ENCODE measurements around the gene GGTA1. TPM values are rescaled to one million over a fixed set of nuclear protein-coding genes. Genes with fewer than 3 reads are reported as not detected.

GGTA1 gene
- total RNA-seq, 2 experiments from 2014 or later = 1.6 TPM; not detected in 1

DNA sequence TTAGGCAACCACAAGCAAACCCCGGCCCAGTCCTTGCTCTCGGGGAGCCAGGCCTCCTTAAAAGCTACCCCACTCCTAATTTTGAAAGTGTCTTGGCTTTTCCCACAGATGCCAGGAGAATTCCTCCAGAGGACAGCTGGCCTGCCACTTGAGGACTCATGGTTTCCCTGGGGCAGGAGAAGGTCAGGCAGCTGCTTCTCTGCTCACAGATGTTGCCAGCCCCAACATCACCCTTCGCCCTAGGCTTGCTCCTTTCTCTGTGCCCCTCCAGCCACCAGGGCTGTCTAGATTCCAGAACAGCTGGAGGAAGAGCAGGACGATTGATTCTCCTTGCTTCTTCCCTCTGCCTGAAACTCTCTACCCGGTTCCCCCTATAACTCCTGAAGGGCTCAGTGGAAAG lies 8.5 kb downstream of the GGTA1 start:
- peaks cover 2% of the 10 kb centered on the region for H3K4me1 Mint-ChIP-seq
- H3K27me3 Mint-ChIP-seq = peaks cover 16% of the 10 kb centered on the region
- H3K9me3 Mint-ChIP-seq (ENCODE audit: low read depth) = peaks cover 6% of the 10 kb centered on the region
- CTCF ChIA-PET = interaction anchor here (0.8 to 1.7 kb wide), 3 partner anchors 10 to 37 kb away, joined by 3 to 5 read pairs (median 3); no protein-coding TSS in a partner anchor
- H3K36me3 Mint-ChIP-seq = peaks cover 2% of the 10 kb centered on the region
- DNase-seq (no peak), ATAC-seq (no peak)
- no peak overlapping the region for H3K4me3 Mint-ChIP-seq
- H3K27ac Mint-ChIP-seq = no peak overlapping the region

DNA sequence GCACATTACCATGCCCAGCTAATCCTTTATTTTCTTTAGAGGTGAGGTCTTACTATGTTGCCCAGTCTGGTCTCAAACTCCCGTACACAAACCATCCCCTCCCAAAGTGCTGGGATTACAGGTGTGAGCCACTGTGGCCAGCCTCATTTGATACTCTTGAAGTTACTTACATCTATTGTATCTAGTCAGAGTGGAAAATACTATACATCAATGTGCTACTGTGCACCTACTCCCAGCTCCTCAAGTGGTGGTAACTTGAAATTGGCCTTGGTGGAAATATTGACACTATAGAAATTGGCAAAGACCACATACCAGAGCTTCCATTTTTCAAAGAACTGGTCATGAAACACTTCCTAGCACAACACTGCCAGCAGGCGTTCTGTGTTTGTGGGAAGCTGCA lies 10.3 kb downstream of the GGTA1 start:
- Mint-ChIP-seq H3K4me1 (peaks cover 2% of the 10 kb centered on the region), H3K27me3 (peaks cover 7% of the 10 kb centered on the region), H3K27ac (no peak overlapping the region), H3K9me3 (ENCODE audit: low read depth) (no peaks in the 10 kb centered on the region), H3K4me3 (no peak overlapping the region), H3K36me3 (no peaks in the 10 kb centered on the region)
- DNase-seq (no peak), ATAC-seq (no peak)
- CTCF ChIA-PET = interaction anchor here (0.5 to 3.6 kb wide), 5 partner anchors 8 to 459 kb away, joined by 3 to 13 read pairs (median 3); partner anchors contain the start of gene GGTA1

DNA sequence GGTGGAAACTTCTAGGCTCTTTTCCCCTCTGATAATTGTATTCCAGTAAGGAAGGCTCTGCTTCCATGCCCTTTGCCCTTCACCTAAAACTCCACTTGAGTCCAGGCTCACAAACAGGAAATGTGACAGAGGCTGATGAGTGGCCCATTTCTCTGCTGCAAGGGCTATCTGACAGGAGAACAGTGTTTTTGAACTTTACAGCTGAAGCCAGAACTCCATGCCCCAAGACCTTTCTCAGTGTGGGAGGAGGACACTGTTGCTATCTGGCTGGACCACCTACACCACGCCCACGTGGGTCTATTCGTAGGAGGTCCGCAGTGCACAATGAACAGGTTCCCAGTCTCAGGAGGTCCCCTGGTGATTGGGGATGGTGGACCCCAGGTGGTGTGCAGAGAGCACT lies 13.6 kb downstream of the GGTA1 start:
- CTCF ChIA-PET = interaction anchor here (1.0 kb wide), 1 partner anchor 12 kb away, joined by 3 read pairs; no protein-coding TSS in a partner anchor

DNA sequence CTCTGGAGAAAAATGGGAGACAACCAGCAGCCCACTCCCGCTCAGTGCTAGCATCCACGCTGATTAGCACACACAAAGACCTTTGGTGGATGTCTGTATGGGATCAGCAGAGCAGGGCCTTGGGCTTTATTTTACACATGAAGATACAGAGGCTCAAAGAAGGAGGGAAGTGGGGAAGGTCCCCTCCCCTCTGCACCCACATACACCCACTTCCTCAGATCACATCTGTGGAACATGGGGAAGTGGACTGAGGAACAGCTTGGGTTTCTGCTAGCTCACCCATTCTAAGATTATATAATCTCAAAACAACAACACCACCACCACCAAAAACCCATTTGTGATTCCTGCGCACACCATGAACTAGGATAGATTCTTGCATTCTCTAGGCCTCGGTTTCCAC lies 14.0 kb downstream of the GGTA1 start:
- Mint-ChIP-seq H3K36me3 (no peaks in the 10 kb centered on the region), H3K4me3 (no peak overlapping the region), H3K9me3 (ENCODE audit: low read depth) (no peaks in the 10 kb centered on the region), H3K27me3 (peaks cover 7% of the 10 kb centered on the region), H3K4me1 (no peaks in the 10 kb centered on the region), H3K27ac (no peak overlapping the region)
- DNase-seq = no peak
- ATAC-seq = no peak
- CTCF ChIA-PET = interaction anchor here (1.0 kb wide), 1 partner anchor 12 kb away, joined by 3 read pairs; no protein-coding TSS in a partner anchor

More for the DNA sequence above, 13.6 kb downstream of the GGTA1 start:
- Mint-ChIP-seq H3K36me3 (no peaks in the 10 kb centered on the region), H3K4me3 (no peak overlapping the region), H3K9me3 (ENCODE audit: low read depth) (no peaks in the 10 kb centered on the region), H3K27me3 (peaks cover 7% of the 10 kb centered on the region), H3K4me1 (no peaks in the 10 kb centered on the region), H3K27ac (no peak overlapping the region)
- ATAC-seq = no peak
- DNase-seq = no peak

DNA sequence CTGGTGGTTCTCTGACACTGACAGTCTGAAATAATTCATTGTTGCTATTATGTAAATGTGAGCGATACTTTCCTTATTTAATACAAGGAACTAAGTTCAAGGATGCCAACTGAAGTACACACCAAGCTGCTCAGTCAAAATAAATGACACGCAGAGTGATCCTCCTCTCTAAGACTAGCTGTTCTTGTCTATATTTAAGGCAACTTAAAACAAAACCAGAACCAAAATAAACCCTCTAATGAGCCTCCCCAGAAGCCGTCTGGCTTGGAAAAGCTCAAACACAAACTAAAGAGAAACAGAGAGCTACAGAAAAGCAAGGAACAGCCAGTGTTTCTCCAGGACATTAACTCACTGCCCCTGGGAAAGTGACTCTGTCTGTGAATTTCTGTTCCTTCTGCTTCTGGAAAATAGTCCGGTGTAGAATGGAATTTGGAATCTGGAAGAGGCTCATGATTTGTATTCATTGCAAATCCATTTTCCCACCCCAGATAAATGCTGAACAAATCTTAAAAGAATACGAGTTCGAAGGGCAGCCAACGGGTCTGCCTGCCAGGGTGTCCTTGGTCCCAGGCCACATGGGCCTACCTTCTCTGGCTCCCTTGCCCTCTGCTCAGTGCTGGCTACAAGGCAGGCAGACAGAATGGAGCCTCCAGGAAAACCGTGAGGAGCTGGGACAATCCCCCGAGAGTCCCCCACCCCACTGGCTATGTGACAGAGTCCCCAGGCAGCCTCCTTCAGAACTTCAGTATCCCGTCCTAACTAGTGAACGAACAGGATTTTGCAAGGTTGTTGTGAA lies 14.8 kb downstream of the GGTA1 start:
- no peak overlapping the region for H3K27ac Mint-ChIP-seq
- CTCF ChIA-PET = interaction anchor here (1.0 kb wide), 1 partner anchor 13 kb away, joined by 3 read pairs; no protein-coding TSS in a partner anchor
- H3K36me3 Mint-ChIP-seq = no peaks in the 10 kb centered on the region
- no peak overlapping the region for H3K4me3 Mint-ChIP-seq
- no peaks in the 10 kb centered on the region for H3K4me1 Mint-ChIP-seq
- no peaks in the 10 kb centered on the region for H3K9me3 Mint-ChIP-seq (ENCODE audit: low read depth)
- ATAC-seq (no peak), DNase-seq (no peak)
- peaks cover 7% of the 10 kb centered on the region for H3K27me3 Mint-ChIP-seq

DNA sequence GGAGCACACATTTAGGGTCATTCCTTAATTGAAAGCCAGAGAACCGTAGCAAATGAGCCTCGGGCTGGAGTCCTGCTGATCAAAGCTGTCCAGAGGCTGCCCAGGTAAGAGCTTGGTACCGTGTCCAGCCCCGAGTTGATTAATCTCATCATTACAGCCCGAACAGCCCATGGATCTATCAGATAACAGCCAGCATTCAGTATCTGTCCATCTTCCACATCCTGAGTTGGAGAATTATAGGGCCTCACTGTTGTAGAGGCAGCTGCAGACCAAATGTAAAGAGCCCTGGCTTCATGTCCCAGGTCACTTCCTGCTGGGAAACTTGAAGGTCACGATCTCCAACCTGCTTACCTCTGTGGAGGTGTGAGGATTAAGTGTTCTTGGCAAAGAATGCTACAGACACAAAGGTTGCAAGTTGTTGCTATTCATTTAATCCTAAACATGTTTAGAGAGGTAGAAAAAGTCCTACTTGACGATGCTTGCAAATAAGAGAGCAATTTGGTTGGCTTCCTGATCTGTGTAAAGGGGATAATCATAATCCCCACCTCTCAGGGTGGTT lies 16.1 kb downstream of the GGTA1 start:
- DNase-seq (no peak), ATAC-seq (no peak)
- CTCF ChIA-PET = no interaction called here
- no peaks in the 10 kb centered on the region for H3K9me3 Mint-ChIP-seq (ENCODE audit: low read depth)
- H3K27me3 Mint-ChIP-seq = peaks cover 7% of the 10 kb centered on the region
- H3K4me3 Mint-ChIP-seq = no peak overlapping the region
- no peaks in the 10 kb centered on the region for H3K4me1 Mint-ChIP-seq
- no peaks in the 10 kb centered on the region for H3K36me3 Mint-ChIP-seq
- no peak overlapping the region for H3K27ac Mint-ChIP-seq

DNA sequence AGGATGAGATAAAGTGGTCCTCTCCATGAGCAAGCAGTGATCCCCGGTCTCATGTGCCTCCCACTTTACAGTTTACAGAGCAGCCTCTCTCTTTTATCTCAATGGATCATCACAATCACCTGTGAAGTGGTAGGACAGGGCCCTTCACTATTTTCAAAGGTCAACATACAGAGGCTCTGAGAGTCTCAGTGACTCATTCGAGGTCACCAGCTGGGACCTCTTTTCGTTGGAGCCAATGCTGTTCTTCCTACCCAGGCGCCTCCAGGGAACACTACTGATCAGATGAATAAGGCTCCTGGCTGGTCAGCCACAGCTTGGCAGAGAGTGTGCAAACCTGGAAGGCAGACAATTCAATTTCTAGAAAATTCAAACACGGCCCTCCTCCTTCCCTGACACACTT lies 16.6 kb downstream of the GGTA1 start:
- Mint-ChIP-seq H3K27ac (no peak overlapping the region), H3K4me3 (no peak overlapping the region), H3K36me3 (no peaks in the 10 kb centered on the region), H3K9me3 (ENCODE audit: low read depth) (no peaks in the 10 kb centered on the region), H3K27me3 (peaks cover 7% of the 10 kb centered on the region), H3K4me1 (no peaks in the 10 kb centered on the region)
- ATAC-seq (no peak), DNase-seq (no peak)
- CTCF ChIA-PET = no interaction called here

DNA sequence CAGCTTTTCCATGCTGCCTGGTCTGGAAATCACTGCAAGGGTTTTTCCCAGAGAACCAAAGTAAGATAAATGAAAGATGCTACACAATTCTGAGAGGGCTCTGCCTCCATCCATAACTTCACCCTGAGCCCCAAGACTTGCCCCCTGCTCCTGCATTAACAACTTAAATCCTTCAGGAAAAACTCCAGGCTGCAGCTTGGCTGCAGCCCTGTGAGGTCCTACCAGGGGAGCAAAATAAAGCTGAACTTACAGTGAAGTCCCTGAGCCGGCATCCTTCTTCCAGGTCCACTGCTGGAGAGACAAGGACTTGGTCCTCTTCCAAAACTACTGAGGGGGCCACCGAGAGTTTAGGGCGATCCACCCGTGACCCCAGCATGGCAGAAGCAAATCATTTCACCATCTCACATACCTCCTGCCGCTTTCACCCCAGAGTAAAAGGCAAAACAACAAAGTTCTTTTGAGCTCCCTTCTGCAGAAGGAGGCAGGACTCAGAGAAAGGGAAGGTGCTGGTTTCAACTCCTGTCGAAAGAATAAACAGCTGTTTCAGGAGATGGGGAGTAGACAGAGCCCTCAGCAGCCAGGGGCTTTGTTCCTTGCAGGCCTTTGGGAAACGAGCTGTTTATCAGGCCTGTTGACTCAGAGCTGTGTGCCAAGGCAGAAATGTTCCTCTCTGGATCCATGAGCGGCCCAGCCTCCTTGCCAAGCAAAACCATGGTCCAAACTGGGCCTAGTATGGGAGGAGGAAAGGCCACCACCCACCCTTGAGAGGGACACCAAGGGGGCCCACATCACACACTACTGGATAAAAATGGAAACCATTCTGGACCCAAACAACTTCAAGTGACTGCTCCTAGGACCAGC lies 20.6 kb downstream of the GGTA1 start:
- no peak for DNase-seq
- no peak overlapping the region for H3K27ac Mint-ChIP-seq
- peaks cover 10% of the 10 kb centered on the region for H3K27me3 Mint-ChIP-seq
- no peaks in the 10 kb centered on the region for H3K4me1 Mint-ChIP-seq
- no peaks in the 10 kb centered on the region for H3K36me3 Mint-ChIP-seq
- CTCF ChIA-PET = no interaction called here
- ATAC-seq = no peak
- H3K9me3 Mint-ChIP-seq (ENCODE audit: low read depth) = no peaks in the 10 kb centered on the region
- H3K4me3 Mint-ChIP-seq = no peak overlapping the region

DNA sequence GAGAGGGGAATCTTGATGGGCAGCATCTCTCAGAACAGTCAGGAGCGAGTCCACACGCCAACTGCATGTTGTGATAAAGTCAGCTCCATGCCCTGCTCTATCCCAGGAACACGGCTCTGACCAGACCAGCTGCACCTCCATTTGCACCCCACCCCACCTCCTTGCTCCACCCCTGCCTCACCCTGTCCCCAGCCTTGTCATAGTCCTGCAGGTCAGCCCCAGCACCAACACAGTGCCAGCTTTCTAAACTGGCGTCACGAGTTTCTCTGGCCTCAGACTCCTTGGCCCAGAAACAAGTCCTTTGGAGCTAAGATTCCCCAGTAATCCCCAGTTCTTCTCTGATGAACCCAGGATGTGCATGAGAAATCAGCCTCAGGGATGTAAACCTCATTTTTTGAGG lies 23.5 kb downstream of the GGTA1 start:
- H3K4me1 Mint-ChIP-seq = no peaks in the 10 kb centered on the region
- no peak for DNase-seq
- H3K9me3 Mint-ChIP-seq (ENCODE audit: low read depth) = no peaks in the 10 kb centered on the region
- no peaks in the 10 kb centered on the region for H3K36me3 Mint-ChIP-seq
- H3K27me3 Mint-ChIP-seq = peaks cover 25% of the 10 kb centered on the region
- CTCF ChIA-PET = interaction anchor here (0.6 kb wide), 1 partner anchor 435 kb away, joined by 5 read pairs; no protein-coding TSS in a partner anchor
- no peak overlapping the region for H3K4me3 Mint-ChIP-seq
- ATAC-seq = no peak
- H3K27ac Mint-ChIP-seq = no peak overlapping the region

DNA sequence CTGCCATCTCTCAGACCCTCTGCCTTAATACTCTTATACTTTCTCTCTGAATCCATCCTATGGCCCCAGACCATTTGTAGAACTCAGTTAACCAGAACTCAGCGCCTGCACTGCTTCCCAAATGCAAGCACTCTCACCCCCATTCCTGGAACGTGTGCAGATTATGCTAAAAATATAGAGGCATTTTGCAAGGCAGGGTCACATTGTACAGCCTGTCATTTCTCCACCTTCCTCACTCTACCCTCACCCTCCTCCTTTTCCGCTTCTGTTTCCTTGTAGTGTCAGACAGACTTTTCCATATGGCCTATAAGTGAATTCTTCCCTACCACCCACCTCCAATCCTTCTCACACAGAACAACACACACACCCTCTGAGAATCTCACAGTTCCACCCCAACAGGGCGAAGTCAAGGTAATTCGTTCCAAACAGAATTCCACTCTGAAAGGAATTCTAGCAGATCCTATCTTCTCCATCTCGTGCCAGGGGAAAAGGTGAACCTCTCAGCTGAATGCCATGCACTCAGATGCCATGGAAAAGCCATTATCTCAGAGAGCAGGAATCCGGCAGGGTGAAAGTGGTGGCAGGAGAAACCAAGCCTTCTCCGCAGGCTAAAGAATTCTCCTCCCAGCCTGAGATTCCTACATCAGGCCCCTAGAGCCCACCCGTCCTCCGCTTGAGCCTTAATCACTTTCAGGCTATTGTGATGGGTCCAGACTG lies 25.3 kb downstream of the GGTA1 start:
- Mint-ChIP-seq H3K4me3 (no peak overlapping the region), H3K27me3 (peaks cover 32% of the 10 kb centered on the region), H3K9me3 (ENCODE audit: low read depth) (no peaks in the 10 kb centered on the region), H3K27ac (no peak overlapping the region), H3K36me3 (no peaks in the 10 kb centered on the region), H3K4me1 (no peaks in the 10 kb centered on the region)
- ATAC-seq (no peak), DNase-seq (no peak)
- CTCF ChIA-PET = no interaction called here

DNA sequence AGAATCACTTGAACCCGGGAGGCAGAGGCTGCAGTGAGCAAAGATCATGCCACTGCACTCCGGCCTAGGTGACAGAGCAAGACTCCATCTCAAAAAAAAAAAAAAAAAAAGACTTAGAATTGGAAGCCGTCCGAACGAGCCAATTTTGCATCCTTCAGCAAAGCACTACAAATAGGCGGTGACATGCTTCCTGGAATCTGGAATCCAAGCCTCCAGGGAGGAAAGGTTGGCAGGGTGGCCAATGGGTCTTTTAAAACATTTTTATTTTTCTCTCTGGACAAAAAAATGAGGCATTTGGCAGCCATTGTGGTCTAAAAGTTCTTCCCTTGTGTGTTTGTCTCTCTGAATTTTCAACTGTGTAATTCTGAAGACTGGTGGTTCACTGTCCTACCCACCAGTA lies 26.4 kb downstream of the GGTA1 start:
- no peak overlapping the region for H3K4me3 Mint-ChIP-seq
- H3K27me3 Mint-ChIP-seq = peaks cover 32% of the 10 kb centered on the region
- no peak for DNase-seq
- no peaks in the 10 kb centered on the region for H3K36me3 Mint-ChIP-seq
- CTCF ChIA-PET = no interaction called here
- no peak overlapping the region for H3K27ac Mint-ChIP-seq
- H3K9me3 Mint-ChIP-seq (ENCODE audit: low read depth) = no peaks in the 10 kb centered on the region
- no peaks in the 10 kb centered on the region for H3K4me1 Mint-ChIP-seq
- ATAC-seq = no peak

DNA sequence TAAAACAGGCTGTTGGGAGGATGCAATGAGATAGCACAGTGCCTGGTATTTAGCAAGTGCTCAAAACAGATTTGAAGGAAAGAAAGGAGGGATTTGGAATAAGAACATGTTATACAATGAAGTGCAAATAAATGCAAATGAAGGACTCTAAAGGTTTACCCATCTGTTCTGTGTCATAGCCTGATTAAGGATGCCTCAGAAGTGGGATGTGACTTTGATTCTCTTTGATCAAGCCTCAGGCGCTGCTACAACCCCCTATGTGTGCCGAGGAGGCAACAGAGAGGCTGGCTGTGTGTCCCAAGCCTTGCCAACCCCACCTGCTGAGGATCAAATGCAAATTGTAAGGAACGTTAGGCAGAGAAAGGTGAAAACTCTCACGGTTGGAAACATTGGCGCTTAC lies 27.2 kb downstream of the GGTA1 start:
- no peak for ATAC-seq
- no peaks in the 10 kb centered on the region for H3K36me3 Mint-ChIP-seq
- no peak overlapping the region for H3K4me3 Mint-ChIP-seq
- H3K27ac Mint-ChIP-seq = no peak overlapping the region
- DNase-seq = no peak
- H3K27me3 Mint-ChIP-seq = peaks cover 29% of the 10 kb centered on the region
- H3K4me1 Mint-ChIP-seq = no peaks in the 10 kb centered on the region
- CTCF ChIA-PET = no interaction called here
- H3K9me3 Mint-ChIP-seq (ENCODE audit: low read depth) = no peaks in the 10 kb centered on the region

DNA sequence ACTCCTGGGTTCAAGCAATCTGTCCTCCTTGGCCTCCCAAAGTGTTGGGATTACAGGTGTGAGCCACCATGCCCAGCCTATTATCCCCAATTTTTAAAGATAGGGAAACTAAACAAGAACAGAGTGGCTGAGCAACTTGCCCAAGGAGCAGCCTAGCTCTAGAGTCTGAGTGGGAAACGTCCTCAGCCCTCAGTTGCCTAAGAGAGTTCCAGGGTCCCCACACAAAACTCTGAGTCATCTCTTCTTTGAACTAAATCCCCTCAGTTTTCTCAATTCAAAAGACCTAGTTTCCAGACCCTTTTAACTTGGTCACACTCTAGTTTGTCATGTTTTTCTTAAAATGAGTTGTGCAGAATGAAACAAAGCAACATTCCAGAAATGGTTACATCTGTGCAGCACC lies 33.5 kb downstream of the GGTA1 start:
- Mint-ChIP-seq H3K4me3 (no peak overlapping the region), H3K36me3 (no peaks in the 10 kb centered on the region), H3K27ac (no peak overlapping the region), H3K27me3 (peaks cover 35% of the 10 kb centered on the region), H3K4me1 (peaks cover 18% of the 10 kb centered on the region), H3K9me3 (ENCODE audit: low read depth) (no peaks in the 10 kb centered on the region)
- ATAC-seq (no peak), DNase-seq (no peak)
- CTCF ChIA-PET = interaction anchor here (1.2 kb wide), 1 partner anchor 10 kb away, joined by 3 read pairs; no protein-coding TSS in a partner anchor

Data from activated CD8-positive, alpha-beta memory T cell treated with anti-CD3 and anti-CD28 coated beads, Interleukin-2, amount 10 ng/mL, durations not matched to agents 7 days and 5 days (primary cell).